HFFc6 (cell line): ENCODE measurements around the gene SPATS2L. TPM values are rescaled to one million over a fixed set of nuclear protein-coding genes. Genes with fewer than 3 reads are reported as not detected.

Experiments used
- DNase-seq: peaks from one replicate; pipeline ENCODE4 v3.0.0-alpha.2; 2018
- H3K27ac Mint-ChIP-seq: 2 replicates; pipeline ENCODE4 v1.8.0; 2020; ENCODE audit warnings: mild to moderate bottlenecking, mixed read lengths
- H3K27me3 Mint-ChIP-seq: 2 replicates; pipeline ENCODE4 v1.8.0; 2021; ENCODE audit warnings: mild to moderate bottlenecking, moderate library complexity, mixed read lengths; ENCODE audit not compliant: insufficient read depth
- H3K36me3 Mint-ChIP-seq: 2 replicates; pipeline ENCODE4 v1.8.0; 2021; ENCODE audit warnings: low read depth, mixed read lengths
- H3K4me1 Mint-ChIP-seq: 2 replicates; pipeline ENCODE4 v1.8.0; 2020; ENCODE audit warnings: low read depth, mixed read lengths
- H3K4me3 Mint-ChIP-seq: 2 replicates; pipeline ENCODE4 v1.8.0; 2020; ENCODE audit warnings: mild to moderate bottlenecking, moderate library complexity, mixed read lengths
- H3K9me3 Mint-ChIP-seq: 2 replicates; pipeline ENCODE4 v1.8.0; 2020; ENCODE audit warnings: mild to moderate bottlenecking, mixed read lengths
- total RNA-seq, 6 experiments: library from RNA; stranded (reverse); fragmentation: NEBNext Ultra II Directional; extraction: Animal tissue kit (Norgen Biotek cat#: 25700); gene quantifications; 2 replicates in 1 of 6; 3 replicates in 5 of 6; pipeline ENCODE4 v1.2.3, GENCODE V29; 2021
- TF ChIP-seq, protein P1 (sequence below): fragments of 200-600 bp; sonication (generic); IDR thresholded peaks from 2 replicates; pipeline ENCODE4 v1.5.0; 2021; ENCODE audit warnings: antibody characterized with exemption, mild to moderate bottlenecking

Gene SPATS2L
- total RNA-seq, 6 experiments from 2014 or later: 146 to 205 (median 198) TPM

DNA sequence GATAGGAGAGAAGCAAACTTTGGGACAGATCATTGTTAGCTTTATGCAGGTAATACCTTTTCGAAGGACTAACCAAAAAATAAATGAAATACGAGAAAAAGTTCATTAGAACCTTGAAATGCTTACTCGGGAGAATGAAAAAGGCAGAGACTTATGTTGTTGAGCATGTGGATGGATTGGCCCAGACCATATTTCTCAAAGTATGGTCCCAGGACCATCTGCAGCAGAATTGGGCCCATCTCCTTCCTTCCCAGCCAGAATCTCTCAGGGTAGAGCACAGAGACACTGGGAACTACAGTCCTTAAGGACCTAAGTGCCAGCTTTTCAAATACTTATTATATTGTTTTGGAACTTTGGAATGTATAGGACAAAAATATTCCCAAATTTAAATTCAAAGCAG lies 152.6 kb downstream of the SPATS2L start:
- H3K27ac Mint-ChIP-seq: no peak overlapping the region
- H3K4me1 Mint-ChIP-seq: peaks cover 37% of the 10 kb centered on the region
- H3K9me3 Mint-ChIP-seq: no peaks in the 10 kb centered on the region
- no peaks in the 10 kb centered on the region for H3K27me3 Mint-ChIP-seq
- peaks cover 35% of the 10 kb centered on the region for H3K36me3 Mint-ChIP-seq
- TF ChIP-seq, protein P1, sequence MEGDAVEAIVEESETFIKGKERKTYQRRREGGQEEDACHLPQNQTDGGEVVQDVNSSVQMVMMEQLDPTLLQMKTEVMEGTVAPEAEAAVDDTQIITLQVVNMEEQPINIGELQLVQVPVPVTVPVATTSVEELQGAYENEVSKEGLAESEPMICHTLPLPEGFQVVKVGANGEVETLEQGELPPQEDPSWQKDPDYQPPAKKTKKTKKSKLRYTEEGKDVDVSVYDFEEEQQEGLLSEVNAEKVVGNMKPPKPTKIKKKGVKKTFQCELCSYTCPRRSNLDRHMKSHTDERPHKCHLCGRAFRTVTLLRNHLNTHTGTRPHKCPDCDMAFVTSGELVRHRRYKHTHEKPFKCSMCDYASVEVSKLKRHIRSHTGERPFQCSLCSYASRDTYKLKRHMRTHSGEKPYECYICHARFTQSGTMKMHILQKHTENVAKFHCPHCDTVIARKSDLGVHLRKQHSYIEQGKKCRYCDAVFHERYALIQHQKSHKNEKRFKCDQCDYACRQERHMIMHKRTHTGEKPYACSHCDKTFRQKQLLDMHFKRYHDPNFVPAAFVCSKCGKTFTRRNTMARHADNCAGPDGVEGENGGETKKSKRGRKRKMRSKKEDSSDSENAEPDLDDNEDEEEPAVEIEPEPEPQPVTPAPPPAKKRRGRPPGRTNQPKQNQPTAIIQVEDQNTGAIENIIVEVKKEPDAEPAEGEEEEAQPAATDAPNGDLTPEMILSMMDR: no peak
- no peak overlapping the region for H3K4me3 Mint-ChIP-seq
- no peak for DNase-seq

DNA sequence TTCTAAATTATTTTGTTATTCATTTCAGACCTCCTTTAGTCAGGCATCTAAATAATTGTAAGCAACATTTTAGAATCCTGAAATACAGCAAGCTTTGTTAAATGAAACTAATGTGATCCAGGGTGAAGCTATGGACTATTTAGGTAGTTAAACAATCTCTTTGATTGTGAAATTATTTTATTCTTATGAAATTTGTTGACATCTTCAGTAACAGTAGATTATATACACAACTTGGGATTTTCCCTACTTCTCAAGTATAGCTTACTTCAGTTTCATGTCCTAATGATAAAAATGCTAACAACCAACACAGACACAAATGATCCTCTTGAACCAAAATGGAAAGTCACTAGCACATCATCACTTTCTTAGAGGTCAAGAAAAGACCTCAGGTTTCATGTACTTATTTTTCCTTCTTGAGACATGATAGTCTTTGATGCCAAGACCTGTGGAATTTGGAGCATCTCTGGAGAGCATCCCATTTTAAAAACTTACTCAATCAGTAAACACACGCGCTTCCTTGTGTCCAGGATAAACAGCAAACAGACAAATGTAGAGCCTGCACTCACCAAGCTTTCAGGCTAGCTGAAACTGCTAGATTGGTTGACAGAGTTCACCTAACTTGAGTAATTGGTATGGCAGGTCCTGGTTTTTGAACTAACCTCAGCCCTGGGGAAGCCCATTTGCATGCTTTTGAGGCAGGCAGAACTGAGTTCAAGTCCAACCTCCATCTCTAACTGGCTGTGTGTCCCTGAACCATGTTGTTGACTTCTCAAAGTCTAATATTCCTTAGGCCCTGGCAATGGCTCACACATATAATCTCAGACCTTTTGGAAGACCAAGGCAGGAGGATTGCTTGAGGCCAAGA lies 155.6 kb downstream of the SPATS2L start:
- TF ChIP-seq, protein P1: no peak
- Mint-ChIP-seq H3K36me3 (peaks cover 36% of the 10 kb centered on the region), H3K9me3 (no peaks in the 10 kb centered on the region), H3K4me1 (peaks cover 16% of the 10 kb centered on the region), H3K4me3 (no peak overlapping the region), H3K27me3 (peaks cover 3% of the 10 kb centered on the region; the same call in 1 of the 2 replicates), H3K27ac (no peak overlapping the region)
- DNase-seq: no peak

DNA sequence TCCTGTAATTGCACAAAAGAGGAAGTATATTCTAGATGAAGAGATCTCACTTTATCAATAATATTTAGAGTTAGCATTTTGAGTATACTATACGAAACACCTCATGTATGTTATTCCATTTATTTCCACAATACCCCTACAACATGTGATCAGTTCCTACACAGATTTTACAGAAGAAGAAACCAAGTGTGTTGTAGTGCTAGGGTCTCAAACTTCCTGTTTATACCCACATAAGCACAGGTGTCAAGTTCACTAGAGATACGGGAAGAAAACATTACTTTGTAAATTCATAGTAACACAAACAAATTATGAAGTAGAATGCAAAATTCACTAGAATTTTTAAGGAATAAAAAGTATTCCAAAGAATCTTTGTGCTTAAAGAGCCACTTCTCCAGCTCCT lies 157.0 kb downstream of the SPATS2L start:
- H3K36me3 Mint-ChIP-seq: peaks cover 47% of the 10 kb centered on the region
- peaks cover 21% of the 10 kb centered on the region for H3K4me1 Mint-ChIP-seq
- H3K27me3 Mint-ChIP-seq: peaks cover 4% of the 10 kb centered on the region; the same call in 1 of the 2 replicates
- no peak overlapping the region for H3K4me3 Mint-ChIP-seq
- H3K27ac Mint-ChIP-seq: no peak overlapping the region
- no peak for DNase-seq
- TF ChIP-seq, protein P1: no peak
- no peaks in the 10 kb centered on the region for H3K9me3 Mint-ChIP-seq

DNA sequence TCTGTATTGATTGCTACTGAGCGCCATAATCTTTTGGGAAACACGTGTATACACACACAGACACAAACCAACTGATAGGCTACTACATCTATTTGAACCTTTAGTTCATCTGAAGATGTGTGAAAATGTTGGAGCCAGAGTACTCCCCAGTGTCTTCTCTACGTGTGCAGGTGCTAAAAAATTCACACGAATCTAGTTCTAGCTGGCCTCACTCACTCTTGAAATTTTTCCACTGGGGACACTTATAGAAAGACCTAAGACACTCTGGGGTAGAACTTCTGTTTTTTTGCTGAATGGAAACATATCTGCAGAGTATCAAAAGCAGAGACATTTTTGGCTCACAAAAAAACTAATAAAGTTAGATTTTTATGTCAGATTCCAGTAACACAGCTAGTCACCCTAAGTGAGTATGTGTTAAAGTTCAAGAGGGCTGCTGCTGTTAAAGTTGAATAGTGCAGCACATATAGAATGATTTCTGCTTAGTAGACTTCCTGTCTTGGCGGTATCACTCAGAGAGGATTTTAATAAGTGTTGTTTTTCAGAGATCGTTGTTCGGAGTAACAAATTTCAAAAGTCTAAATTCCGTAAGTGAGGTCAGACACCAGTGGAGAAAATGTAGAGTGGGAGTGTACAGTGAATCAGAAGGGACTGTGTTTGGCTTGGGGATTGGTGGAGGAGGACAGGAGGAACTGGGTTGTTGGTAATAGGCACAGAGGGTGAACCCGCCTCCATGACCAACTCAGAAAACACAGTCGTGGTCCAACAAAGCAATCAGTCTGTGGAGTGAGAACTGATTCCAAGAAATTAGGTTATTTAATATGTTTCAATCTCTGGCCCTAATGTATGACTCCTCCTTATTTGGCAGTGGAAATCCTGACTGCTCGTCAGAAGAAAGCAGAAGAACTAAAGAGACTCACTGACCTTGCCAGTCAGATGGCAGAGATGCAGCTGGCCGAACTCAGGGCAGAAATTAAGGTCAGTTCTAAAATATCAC lies 160.2 kb downstream of the SPATS2L start:
- H3K36me3 Mint-ChIP-seq: peaks cover 65% of the 10 kb centered on the region
- no peak for DNase-seq
- TF ChIP-seq, protein P1: no peak
- peak overlapping the region; percentile 69 for H3K27ac Mint-ChIP-seq
- H3K9me3 Mint-ChIP-seq: no peaks in the 10 kb centered on the region
- H3K4me1 Mint-ChIP-seq: peaks cover 44% of the 10 kb centered on the region
- peaks cover 4% of the 10 kb centered on the region for H3K27me3 Mint-ChIP-seq
- peak overlapping the region; percentile 8; the same call in 1 of the 2 replicates for H3K4me3 Mint-ChIP-seq

DNA sequence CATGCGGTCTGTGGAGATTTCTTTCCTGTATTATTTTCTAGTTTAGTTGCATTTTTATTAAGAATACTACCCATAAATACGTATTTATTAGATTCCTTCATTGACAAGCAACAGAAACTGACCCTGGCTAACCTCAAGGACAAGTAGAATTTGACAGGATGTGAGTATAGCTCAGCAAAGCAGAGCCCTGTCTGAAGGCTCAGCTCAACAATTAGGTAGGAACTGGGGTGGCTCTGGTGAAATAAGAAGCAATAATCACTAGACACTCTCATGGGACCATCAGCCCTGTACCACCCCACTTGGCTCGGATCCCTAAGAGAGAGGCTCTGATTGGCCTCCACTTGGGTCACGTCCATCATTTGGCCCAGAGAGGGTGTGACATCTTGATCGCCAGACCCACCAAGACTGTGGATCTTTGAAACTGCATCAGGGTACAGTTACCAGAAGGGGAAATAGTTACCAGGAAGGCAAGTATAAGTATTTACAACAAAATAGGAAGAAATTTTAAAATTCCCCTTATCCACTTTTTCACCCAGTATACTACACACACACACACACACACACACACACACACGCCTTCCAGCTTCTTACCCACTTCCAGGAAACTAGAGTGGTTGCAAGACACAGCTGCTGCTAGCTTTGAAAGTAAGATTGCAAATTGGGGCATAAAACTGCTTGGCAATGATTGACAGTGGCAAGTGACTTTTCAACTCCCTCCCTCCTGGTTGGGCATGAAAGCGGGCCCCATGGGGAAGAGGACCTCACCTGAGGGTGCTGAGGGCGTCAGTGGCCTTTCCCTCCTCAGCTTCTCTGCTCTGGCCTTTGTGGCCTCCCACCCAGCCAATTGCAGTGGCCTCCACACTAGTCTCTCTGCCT lies 161.6 kb downstream of the SPATS2L start:
- Mint-ChIP-seq H3K27ac (peak overlapping the region; percentile 69; the same call in 1 of the 2 replicates), H3K36me3 (peaks cover 59% of the 10 kb centered on the region), H3K4me1 (peaks cover 38% of the 10 kb centered on the region), H3K27me3 (peaks cover 4% of the 10 kb centered on the region), H3K9me3 (no peaks in the 10 kb centered on the region), H3K4me3 (no peak overlapping the region)
- DNase-seq: no peak
- TF ChIP-seq, protein P1: no peak
